HCT116 (cell line): ENCODE results near the gene PLEKHG3. TPM values are rescaled to one million over a fixed set of nuclear protein-coding genes. Genes with fewer than 3 reads are reported as not detected.
A peak's percentile ranks its signal among the peaks of the same experiment; 100 is the strongest.

ENCODE experiments used
- ATAC-seq: fragments of 200-7000 bp; cut with Tn5 transposase; 2 replicates; pipeline ENCODE4 v1.9.1; 2020; ENCODE audit warnings: mild to moderate bottlenecking, moderate library complexity
- BruUV-seq: library from RNA; stranded (reverse); fragments of 400-500 nt; replicated peaks from 2 replicates; lab custom pipeline; 2021; lab: Mats Ljungman, UMichigan
- CTCF ChIA-PET: fragments of 300-600 bp; sonication (Branson Sonifier 250); formaldehyde crosslinking; loops from one replicate; lab custom pipeline; 2021; ENCODE audit warnings: antibody characterized with exemption; lab: Charles Lee
- POLR2A ChIA-PET: fragments of 300-600, 350-600 bp; sonication (Branson Sonifier 250); formaldehyde crosslinking; loops from one replicate; lab custom pipeline; 2021; ENCODE audit warnings: antibody characterized with exemption; lab: Charles Lee
- RAD21 ChIA-PET, 2 experiments: fragments of 300-600 bp; sonication (Branson Sonifier 250); formaldehyde crosslinking; loops; one replicate each; lab custom pipeline; 2023; ENCODE audit warnings: low total read pairs in 2 of 2; ENCODE audit not compliant: uncharacterized antibody in 2 of 2, unreplicated experiment in 2 of 2, low non-redundant PET in 1 of 2; lab: Charles Lee
- DNase-seq: peaks from one replicate; pipeline ENCODE4 v3.0.0-alpha.2; 2010; ENCODE audit warnings: low read depth, low spot score
- H2AFZ ChIP-seq: fragments of 200-600 bp; shearing (Covaris generic), sonication (generic); 2 replicates; pipeline ENCODE4 v1.6.1; 2017; ENCODE audit warnings: low read depth, mixed run types, mixed read lengths, antibody characterized with exemption, low read length; ENCODE audit not compliant: poor library complexity, severe bottlenecking
- H3K27ac ChIP-seq: 2 replicates; pipeline ENCODE4 v1.5.1; 2012; ENCODE audit warnings: low read depth, low read length
- H3K27me3 ChIP-seq: fragments of 200-600 bp; sonication (generic); 2 replicates; pipeline ENCODE4 v1.6.1; 2016; ENCODE audit warnings: mixed run types, low read length, mixed read lengths; ENCODE audit not compliant: insufficient read depth
- H3K36me3 ChIP-seq, 2 experiments: fragments of 200-500 bp in 1 of 2; fragments of 200-600 bp in 1 of 2; sonication (Bioruptor generic) in 1 of 2; sonication (generic) in 1 of 2; 2 replicates each; pipeline versions ENCODE4 v1.5.1 to v1.6.1; 2014 to 2016; ENCODE audit warnings: low read length in 2 of 2, inconsistent platforms in 1 of 2, mixed read lengths in 1 of 2, mixed run types in 1 of 2; ENCODE audit not compliant: insufficient read depth in 2 of 2, control insufficient read depth in 1 of 2
- H3K4me1 ChIP-seq, 2 experiments: fragments of 200-600 bp in 1 of 2; sonication (generic) in 1 of 2; 2 replicates each; pipeline versions ENCODE4 v1.5.1 to v1.6.1; 2012 to 2017; ENCODE audit warnings: low read length in 2 of 2, inconsistent platforms in 1 of 2, mild to moderate bottlenecking in 1 of 2, mixed read lengths in 1 of 2, mixed run types in 1 of 2, moderate library complexity in 1 of 2; ENCODE audit not compliant: insufficient read depth in 2 of 2, control insufficient read depth in 1 of 2
- H3K4me2 ChIP-seq: fragments of 200-600 bp; sonication (generic); 2 replicates; pipeline ENCODE4 v1.6.1; 2017; ENCODE audit warnings: mixed run types, low read length, mixed read lengths
- H3K4me3 ChIP-seq, 2 experiments: fragments of 200-600 bp in 1 of 2; sonication (generic) in 1 of 2; replicated peaks in 1 of 2; 2 replicates each; pipeline ENCODE4 v1.5.1; 2011 to 2016; ENCODE audit warnings: low read length in 2 of 2, control low read depth in 1 of 2, low read depth in 1 of 2, mild to moderate bottlenecking in 1 of 2, mixed read lengths in 1 of 2, mixed run types in 1 of 2
- H3K79me2 ChIP-seq: fragments of 200-600 bp; sonication (generic); 2 replicates; pipeline ENCODE4 v1.6.1; 2017; ENCODE audit warnings: mild to moderate bottlenecking, mixed run types, low read length, moderate library complexity, mixed read lengths; ENCODE audit not compliant: insufficient read depth
- H3K9ac ChIP-seq: fragments of 200-600 bp; sonication (generic); 2 replicates; pipeline ENCODE4 v1.6.1; 2016; ENCODE audit warnings: low read length, mixed read lengths
- H3K9me2 ChIP-seq: fragments of 200-600 bp; sonication (generic), shearing (Covaris generic); 2 replicates; pipeline ENCODE4 v1.6.1; 2017; ENCODE audit warnings: mixed run types, mild to moderate bottlenecking, moderate library complexity; ENCODE audit not compliant: insufficient read depth
- H3K9me3 ChIP-seq, 2 experiments: fragments of 200-500 bp in 1 of 2; fragments of 200-600 bp in 1 of 2; sonication (Bioruptor generic) in 1 of 2; sonication (generic) in 1 of 2; 2 replicates each; pipeline ENCODE4 v1.6.1; 2014 to 2017; ENCODE audit warnings: low read length in 2 of 2, mixed read lengths in 2 of 2, inconsistent platforms in 1 of 2, low read depth in 1 of 2, mild to moderate bottlenecking in 1 of 2, mixed run types in 1 of 2, moderate library complexity in 1 of 2; ENCODE audit not compliant: control insufficient read depth in 1 of 2, insufficient read depth in 1 of 2
- H4K20me1 ChIP-seq: fragments of 200-600 bp; sonication (generic), shearing (Covaris generic); 2 replicates; pipeline ENCODE4 v1.6.1; 2017; ENCODE audit warnings: mixed run types, mild to moderate bottlenecking, moderate library complexity; ENCODE audit not compliant: insufficient read depth
- EZH2 ChIP-seq: fragments of 200-600 bp; sonication (generic); IDR thresholded peaks from 2 replicates; pipeline ENCODE4 v1.6.1; 2017; ENCODE audit warnings: antibody characterized with exemption, mixed run types
- FOSL1 ChIP-seq: IDR thresholded peaks from 2 replicates; pipeline ENCODE4 v1.6.1; 2012; ENCODE audit warnings: low read depth
- JUND ChIP-seq: IDR thresholded peaks from 2 replicates; pipeline ENCODE4 v1.6.1; 2012
- SRF ChIP-seq: IDR thresholded peaks from 2 replicates; pipeline ENCODE4 v1.6.1; 2012; ENCODE audit warnings: low read depth
- ZNF274 ChIP-seq: fragments of 200-500 bp; sonication (Bioruptor generic); IDR thresholded peaks from 2 replicates; pipeline ENCODE4 v1.6.1; 2014; ENCODE audit warnings: mild to moderate bottlenecking, low read depth, low read length, inconsistent platforms
- intact Hi-C: fragments of 100-400 bp; cut with micrococcal nuclease; formaldehyde crosslinking; loops from 2 replicates; pipeline ENCODE4 v1.10.0; 2022
- total RNA-seq: library from RNA; stranded (reverse); gene quantifications from one replicate; pipeline ENCODE4 v1.2.1, GENCODE V29; 2021; ENCODE audit not compliant: unreplicated experiment

The PLEKHG3 gene
- total RNA-seq, 1 experiment from 2014 or later: 55.6 TPM

GRCh38 chr14:64753374-64753773 is 49.1 kb downstream of the PLEKHG3 start:
- intact Hi-C loops: no loop called here
- POLR2A ChIA-PET: no interaction called here
- Histone ChIP-seq H3K4me1 (peaks cover 9 to 13% of the 10 kb centered on the region in 2 experiments), H4K20me1 (no peaks in the 10 kb centered on the region), H3K9me3 (no peaks in the 10 kb centered on the region), H3K9me2 (no peaks in the 10 kb centered on the region), H3K27me3 (no peaks in the 10 kb centered on the region), H3K27ac (no peak overlapping the region), H3K4me3 (no peak overlapping the region), H3K79me2 (no peaks in the 10 kb centered on the region), H3K36me3 (no peaks in the 10 kb centered on the region; a peak in 1 of 4 replicates), H3K9ac (no peak overlapping the region), H3K4me2 (no peak overlapping the region)
- CTCF ChIA-PET: no interaction called here
- BruUV-seq: no TSS peak
- RAD21 ChIA-PET: no interaction called here
- TF ChIP-seq FOSL1: no peak
- TF ChIP-seq, all 23 proteins: peak for 0
- peak; percentile 21 for ATAC-seq
- no peak overlapping the region for H2AFZ ChIP-seq
- no peak for DNase-seq

GRCh38 chr14:64753999-64754398 is 49.8 kb downstream of the PLEKHG3 start:
- POLR2A ChIA-PET: no interaction called here
- Histone ChIP-seq H3K4me1 (peaks cover 15 to 19% of the 10 kb centered on the region in 2 experiments), H3K27me3 (no peaks in the 10 kb centered on the region), H3K36me3 (no peaks in the 10 kb centered on the region; a peak in 1 of 4 replicates), H3K79me2 (no peaks in the 10 kb centered on the region), H4K20me1 (no peaks in the 10 kb centered on the region), H3K4me3 (no peak overlapping the region), H2AFZ (no peak overlapping the region), H3K27ac (no peak overlapping the region), H3K4me2 (no peak overlapping the region), H3K9me3 (no peaks in the 10 kb centered on the region), H3K9me2 (no peaks in the 10 kb centered on the region), H3K9ac (no peak overlapping the region)
- RAD21 ChIA-PET: no interaction called here
- intact Hi-C loops: no loop called here
- DNase-seq (no peak), ATAC-seq (no peak)
- BruUV-seq: no TSS peak
- TF ChIP-seq SRF (no peak), EZH2 (no peak), JUND (no peak), ZNF274 (no peak), FOSL1 (no peak)
- CTCF ChIA-PET: no interaction called here
